GM19328 (cell line): ENCODE measurements around the gene VGLL1.

ENCODE experiments used
- ATAC-seq: cut with Tn5 transposase; IDR thresholded peaks from one replicate; pipeline ENCODE4 v1.9.1; 2021; ENCODE audit warnings: mild to moderate bottlenecking, moderate library complexity; ENCODE audit not compliant: unreplicated experiment

The VGLL1 gene

DNA sequence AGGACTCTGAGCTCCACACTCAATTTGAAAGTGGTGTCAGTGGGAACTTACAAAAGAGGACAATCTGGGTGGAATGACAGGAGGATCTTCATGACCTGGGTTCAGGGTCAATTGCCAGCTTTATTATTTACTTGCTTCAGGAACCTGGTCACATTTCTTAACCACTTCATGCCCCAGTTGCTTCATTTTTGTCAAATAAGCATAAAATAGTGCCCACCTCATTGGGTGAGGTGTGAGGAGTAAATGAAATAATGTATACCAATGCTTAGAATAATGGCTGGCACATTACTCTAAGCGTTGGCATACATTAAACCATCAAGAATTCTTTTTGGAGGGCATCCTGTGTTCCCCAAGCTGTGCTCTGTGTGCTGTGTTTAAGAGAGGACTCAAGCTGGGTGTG lies 19.4 kb downstream of the VGLL1 start:
- ATAC-seq, result no peak

DNA sequence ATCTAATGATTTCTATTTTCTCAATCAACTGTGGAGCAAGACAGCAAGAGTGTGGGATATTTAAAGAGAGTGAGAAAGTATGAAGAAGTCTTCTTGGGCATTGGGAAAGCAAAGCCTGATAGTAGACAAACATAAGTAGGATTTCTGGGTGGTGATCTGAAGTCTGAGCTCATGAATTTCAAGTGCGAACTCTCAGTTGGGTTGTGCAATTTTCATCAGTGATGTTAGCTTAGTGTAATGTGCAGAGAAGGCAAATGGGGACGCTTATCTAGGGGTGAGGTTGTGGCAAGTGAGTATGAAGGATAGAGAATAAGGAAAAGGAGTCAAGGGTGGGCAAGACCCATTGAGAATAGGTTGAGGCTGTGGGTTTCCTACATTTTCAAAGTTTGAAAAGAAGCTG lies 23.7 kb downstream of the VGLL1 start:
- no peak for ATAC-seq

DNA sequence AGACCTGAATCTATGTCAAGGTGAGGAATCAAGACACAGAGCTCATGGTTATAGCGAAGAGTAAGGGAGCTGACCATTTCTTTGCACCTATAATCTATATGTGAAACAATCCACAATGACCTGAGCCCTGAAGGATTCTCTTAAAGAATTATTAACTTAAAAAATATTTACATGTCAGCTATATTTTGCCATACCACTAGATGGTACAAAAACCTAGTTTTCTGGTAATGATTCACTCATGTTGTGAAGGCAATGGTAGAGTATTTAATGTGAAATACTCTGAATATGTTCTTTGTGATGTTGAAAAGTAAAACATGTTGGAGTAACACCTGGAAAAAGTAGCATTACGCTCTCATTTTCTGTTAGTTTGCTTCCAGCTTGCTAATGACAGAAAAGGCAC lies 40.0 kb downstream of the VGLL1 start:
- no peak for ATAC-seq

DNA sequence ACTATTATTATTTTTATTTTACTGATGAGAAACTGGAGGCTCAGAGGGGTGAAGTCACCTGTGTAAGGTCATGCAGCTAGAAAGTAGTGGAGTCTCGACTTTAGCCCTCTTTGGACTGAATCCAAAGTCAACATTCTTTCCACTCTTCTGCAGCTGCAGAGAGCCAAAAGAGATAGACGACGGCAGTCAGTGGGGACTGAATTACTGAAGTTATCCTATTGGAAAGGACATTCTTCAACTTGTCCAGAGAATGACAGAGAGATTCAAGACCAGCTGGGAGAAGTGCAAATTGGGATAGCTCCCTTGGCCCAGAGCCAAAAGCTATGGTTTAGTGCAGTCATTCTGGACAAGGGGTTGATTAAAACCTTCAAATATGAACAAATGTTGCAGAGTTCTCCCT lies 42.5 kb downstream of the VGLL1 start:
- no peak for ATAC-seq

DNA sequence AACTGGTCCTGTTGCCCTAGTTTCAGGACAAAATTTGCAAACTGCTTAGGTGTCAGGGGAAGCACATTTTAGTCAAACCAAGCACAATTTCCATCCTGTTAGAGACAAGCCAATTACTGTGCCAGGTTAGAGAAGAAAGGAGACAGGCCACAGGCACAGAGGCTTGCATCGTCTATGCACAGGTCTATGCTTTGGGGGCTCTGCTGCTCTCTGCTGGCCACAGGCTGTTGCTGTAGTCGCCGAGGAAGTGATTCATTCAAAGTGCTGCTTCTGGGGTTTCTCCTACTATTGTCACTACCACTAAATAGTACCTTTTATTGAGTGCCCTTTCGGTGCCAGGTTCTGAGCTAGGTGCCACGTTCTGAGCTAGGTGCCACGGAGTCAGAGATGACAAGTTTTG lies 45.5 kb downstream of the VGLL1 start:
- peak; percentile 95 for ATAC-seq

DNA sequence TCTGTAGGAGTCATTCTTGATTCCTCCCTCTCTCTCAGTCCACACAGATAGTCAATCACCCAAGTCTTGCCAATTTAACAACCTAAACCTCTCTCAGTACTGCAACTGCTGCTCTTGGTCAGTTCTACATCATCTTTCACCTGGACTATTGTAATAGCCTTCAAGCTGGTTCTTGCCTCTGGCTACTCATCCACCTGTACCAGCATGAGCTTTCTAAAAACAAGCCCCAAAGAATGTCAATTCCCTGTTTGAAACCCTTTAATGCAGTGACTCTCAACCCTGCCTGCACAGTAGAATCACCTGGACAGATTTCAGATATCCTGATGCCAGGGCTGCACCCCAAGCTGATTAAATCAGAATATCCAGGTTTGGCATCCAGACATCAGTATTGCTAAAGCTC lies 48.3 kb downstream of the VGLL1 start:
- ATAC-seq, result no peak

DNA sequence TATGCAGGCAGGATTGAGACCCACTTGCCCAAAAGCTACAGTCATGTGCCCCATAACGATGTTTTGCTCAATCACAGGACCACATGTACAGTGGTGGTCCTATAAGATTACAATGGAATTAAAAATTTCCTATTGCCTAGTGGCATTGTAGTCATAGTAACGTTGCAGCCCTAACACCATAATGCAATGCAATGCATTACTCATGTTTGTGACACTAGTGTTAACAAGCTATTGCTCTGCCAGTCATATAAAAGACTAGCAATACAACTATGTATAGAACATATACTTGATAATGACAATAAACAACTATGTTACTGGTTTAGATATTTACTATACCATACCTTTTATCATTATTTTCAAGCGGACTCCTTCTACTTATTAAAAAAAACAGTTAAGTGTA lies 50.6 kb downstream of the VGLL1 start:
- ATAC-seq, result no peak

DNA sequence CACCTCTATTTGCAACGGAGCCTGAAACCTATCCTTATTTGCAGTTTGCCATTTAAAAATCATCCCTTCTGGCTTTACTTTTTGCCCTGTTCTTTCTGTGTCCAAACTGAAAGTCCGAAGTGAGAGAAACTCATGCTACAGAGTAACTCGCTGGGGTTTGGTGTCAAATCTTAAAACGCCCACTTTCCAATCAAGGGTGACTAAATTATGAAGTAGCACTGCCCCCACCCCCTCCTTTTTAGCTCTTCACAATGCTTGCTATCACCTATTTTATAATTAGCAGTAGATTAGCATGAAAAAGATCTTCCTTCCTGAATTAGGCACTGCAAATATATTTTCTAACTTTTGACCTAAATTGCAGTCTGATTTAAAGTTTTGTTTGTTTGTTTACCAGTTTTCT lies 52.5 kb downstream of the VGLL1 start:
- ATAC-seq, result no peak

DNA sequence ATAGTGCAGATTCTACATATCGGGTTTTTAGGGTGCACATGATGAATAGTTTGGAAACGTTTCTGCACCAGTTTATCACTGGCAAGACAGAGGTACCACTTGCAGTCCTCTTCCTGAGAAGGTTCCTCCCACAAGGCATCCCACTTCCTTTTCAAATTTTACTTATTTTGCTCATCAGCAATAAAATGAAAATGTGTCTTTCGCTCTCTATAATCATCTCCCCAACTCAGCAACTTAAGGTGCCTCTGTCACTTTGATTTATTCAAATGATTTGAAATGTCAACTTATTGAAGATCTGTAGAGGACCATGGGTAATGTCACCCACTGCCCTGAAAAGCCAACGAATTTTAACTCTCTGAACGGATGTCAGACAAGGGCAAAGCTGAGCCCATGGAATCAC lies 53.2 kb downstream of the VGLL1 start:
- no peak for ATAC-seq

DNA sequence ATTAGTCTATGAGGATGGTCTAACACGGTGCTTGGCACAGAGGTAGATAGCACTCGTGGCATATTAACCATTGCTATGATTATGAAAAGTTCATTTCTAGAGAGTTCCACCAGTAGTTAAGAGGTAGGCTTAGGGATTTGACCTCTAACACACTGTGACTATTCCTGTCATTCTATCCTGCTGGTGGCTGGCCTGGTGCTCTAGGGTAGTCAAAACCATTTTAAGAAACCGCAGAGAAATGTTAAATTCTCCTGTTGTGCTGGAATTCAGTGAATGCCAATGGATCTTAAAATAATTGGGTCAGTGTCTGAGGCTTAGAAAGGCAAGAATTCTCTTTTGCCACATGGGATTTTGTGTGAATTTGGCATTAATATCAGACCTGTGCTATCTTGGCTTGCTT lies 53.9 kb downstream of the VGLL1 start:
- ATAC-seq, result no peak

DNA sequence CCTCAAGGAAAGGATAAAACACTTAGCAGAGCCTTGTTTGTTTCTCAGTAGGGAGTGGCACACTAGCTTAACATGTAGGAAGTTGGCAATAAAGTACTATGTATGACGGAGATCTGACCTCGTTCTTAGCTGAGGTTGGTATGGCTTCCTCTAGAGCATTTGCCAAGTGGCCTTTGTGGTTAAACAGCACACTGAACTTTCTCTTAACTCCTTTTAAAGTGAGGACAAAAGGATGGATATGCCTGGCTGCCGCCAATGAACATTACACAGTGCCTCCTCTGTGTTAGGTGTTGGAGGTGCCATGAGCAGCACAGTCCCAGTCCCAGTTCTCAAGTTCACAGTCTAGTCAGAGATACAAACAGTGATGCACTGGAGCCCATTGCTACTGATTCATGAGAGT lies 54.4 kb downstream of the VGLL1 start:
- ATAC-seq, result no peak

DNA sequence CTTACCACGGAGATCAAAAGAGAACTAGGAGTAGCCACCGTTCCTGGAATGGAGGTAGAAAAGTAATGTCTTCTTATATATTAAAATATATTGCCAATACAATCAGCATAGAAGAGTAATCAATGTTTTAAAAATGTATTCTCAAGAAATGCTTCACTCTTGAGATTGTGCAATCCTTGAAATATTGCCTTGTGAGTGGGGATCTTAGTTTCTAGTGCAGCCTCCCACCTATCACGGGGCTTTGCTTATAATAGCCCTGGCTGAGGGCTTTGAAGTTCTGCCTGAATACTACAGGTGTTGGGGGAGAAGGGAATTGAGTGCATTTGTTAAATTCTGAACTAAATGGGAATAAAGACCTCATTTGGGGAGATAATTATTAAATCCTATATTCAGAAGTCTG lies 55.5 kb downstream of the VGLL1 start:
- ATAC-seq, result no peak

DNA sequence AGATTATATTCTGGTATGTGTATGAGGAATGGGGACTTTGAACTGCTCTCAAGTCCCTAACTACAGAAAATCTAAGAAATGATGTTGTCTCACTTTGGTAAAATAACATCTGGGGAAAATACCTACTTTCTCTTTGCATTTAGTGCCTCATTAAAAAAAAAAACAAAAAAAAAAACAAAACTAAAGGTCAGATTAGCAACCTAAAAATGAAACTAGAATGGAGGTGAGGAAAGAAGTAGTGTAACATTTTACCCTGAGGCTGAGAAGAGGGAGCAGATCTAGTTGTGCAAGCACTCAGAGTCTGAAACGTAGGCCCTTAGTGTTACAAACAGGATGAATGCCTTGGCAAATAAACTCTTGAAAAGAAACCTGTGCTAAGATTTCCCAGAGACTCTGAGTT lies 56.0 kb downstream of the VGLL1 start:
- ATAC-seq, result peak; percentile 46

DNA sequence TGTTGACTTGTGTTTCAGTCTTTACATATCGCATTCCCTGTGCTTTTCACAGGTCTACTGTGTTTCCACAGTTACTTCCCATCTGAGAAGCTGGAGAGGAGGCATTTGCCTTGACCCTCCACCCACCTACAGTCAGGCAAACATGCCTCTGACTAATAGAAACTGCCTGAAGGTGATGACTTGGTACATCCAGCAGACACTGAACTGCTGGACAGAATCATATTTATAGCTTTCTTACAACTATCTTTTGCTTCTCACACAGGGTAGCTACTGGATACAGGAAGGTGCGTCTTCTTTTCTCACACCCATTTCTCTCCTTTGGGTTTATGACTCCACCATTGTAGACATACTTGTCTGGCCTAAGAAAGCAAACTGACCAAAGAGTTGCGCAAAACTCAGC lies 58.0 kb downstream of the VGLL1 start:
- no peak for ATAC-seq

DNA sequence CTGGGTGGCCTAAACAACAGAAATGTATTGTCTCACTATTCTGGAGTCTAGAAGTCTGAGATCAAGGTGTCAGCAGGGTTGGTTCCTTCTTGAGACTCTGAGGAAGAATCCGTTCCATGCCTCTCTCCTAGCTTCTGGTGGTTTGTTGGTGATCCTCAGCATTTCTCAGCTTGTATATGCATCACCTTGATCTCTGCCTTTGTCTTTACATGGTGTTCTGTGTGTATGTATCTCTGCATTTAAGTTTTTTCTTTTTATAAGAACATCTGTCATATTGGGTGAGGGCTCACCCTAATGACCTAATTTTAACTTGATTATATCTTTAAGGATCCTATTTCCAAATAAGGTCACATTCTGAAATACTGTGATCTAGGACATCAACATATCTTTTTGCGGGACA lies 65.3 kb downstream of the VGLL1 start:
- no peak for ATAC-seq

DNA sequence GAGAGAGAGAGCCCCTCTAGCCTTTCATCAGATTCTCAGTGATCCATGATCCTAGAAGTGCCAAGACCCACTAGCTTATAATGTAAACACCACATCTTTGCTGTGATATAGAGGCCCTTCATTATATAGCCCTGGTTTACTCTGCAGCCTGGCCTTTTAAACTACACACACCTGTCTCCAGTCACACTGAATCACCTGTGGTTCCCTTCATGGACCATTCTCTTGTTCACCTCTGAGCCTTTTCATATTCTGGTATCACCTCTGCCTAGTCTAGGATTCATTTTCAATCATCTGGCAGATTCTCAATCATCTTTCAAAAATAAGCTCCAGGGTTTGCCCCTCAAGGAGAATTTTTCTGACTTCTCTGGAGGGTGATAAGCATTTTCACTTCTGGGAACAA lies 65.9 kb downstream of the VGLL1 start:
- ATAC-seq, result no peak

DNA sequence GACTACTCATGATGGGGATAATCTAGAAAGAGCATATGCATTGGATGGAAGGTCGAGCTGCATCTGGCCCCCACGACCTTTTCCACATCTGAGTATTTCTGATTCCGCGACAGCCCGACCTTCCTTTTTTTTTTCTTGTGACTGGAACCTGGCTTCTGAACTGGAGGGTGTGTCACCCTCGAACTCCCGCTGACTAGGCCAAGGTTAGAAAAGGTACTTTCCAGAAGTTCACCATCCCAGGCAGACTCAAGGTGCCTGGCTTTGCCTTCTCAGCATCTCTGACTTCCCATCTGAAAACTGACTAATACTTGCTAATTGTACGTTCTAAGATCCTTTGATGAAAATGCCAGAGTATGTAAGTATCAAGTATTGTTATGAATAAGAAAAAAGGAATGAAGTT lies 66.6 kb downstream of the VGLL1 start:
- no peak for ATAC-seq

DNA sequence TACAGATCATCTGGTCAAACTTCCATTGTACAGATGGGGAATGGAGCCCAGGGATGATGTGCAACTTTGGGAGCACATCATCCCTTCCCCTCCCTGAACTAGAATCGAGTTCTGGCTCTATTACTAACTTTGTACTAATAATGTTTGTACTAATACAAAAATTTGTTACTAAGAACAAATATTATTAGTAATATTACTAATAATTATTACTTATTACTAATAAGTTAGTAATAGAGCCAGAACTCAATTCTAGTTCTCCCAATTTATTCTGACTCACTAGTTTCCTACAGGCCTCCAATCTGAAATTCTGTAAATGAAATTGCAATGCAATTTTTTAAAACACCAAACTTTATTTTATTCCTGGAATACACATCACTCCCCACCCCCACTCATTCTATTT lies 68.0 kb downstream of the VGLL1 start:
- ATAC-seq, result no peak
